BLaER1 treated with 17β-estradiol and CSF1 and Interleukin-3, amounts not matched to agents 10 nM and 100 nM (cell line): Measurements from ENCODE around the gene RPL26.
A peak's percentile ranks its signal among the peaks of the same experiment; 100 is the strongest.
"Not testable (repeated sequence)": the region's sequence is repeated elsewhere in the genome, so short reads cannot be mapped to it uniquely, and the experiment has no call there.

Source experiments
- H3K27ac ChIP-seq, 11 experiments: shearing (Covaris generic); formaldehyde crosslinking; 2 replicates each; pipeline ENCODE4 v1.8.1; 2022
- H3K27me3 ChIP-seq, 11 experiments: shearing (Covaris generic); formaldehyde crosslinking; 2 replicates each; pipeline ENCODE4 v1.8.1; 2022
- H3K36me3 ChIP-seq, 11 experiments: shearing (Covaris generic); formaldehyde crosslinking; 2 replicates each; pipeline ENCODE4 v1.8.1; 2022
- H3K4me1 ChIP-seq, 10 experiments: shearing (Covaris generic); formaldehyde crosslinking; 2 replicates each; pipeline ENCODE4 v1.8.1; 2022
- H3K4me2 ChIP-seq, 11 experiments: shearing (Covaris generic); formaldehyde crosslinking; 2 replicates each; pipeline ENCODE4 v1.8.1; 2022
- H3K4me3 ChIP-seq, 10 experiments: shearing (Covaris generic); formaldehyde crosslinking; 2 replicates each; pipeline ENCODE4 v1.8.1; 2022
- H3K9ac ChIP-seq, 11 experiments: shearing (Covaris generic); formaldehyde crosslinking; 2 replicates each; pipeline ENCODE4 v1.8.1; 2022
- H3K9me3 ChIP-seq, 11 experiments: shearing (Covaris generic); formaldehyde crosslinking; replicated peaks in 1 of 11; 2 replicates each; pipeline ENCODE4 v1.8.1; 2022
- H4K20me1 ChIP-seq, 11 experiments: shearing (Covaris generic); formaldehyde crosslinking; 2 replicates each; pipeline ENCODE4 v1.8.1; 2022
- Cebpa-rat ChIP-seq, 11 experiments: shearing (Covaris generic); IDR thresholded peaks; 2 replicates each; pipeline ENCODE4 v1.8.1; 2022

RPL26 gene

DNA sequence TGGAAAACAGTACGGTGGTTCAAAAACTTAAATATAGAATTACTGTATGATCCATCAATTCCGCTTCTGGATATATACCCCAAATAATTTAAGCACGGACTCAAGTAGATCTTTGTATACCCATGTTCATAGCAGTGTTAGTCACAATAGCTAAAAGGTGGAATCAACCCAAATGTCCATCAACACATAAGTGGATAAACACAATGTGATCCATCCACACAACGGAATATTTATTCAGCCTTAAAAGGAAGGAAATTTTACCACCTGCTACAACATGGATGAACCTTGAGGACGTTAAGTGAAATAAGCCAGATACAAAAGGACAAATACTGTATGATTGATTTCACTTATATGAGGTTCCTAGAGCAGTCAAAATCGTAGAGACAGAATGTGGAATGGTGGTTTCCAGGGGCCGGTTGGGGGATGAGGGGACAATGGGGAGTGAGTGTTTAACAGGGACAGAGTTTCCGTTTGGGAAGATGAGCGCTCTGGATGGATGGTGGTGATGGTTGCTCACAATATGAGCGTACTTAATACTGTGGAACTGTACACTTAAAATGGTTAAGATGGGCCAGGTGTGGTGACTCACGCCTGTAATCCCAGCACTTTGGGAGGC lies 20.0 kb upstream of the RPL26 start:
- Histone ChIP-seq H3K36me3 (no peaks in the 10 kb centered on the region), H3K9me3 (no peaks in the 10 kb centered on the region), H4K20me1 (no peaks in the 10 kb centered on the region), H3K4me3 (no peak overlapping the region), H3K27me3 (no peaks in the 10 kb centered on the region), H3K4me1 (peaks cover 0 to 12% (median 8%) of the 10 kb centered on the region in 10 experiments; a peak in 13 of 20 replicates), H3K9ac (no peak overlapping the region), H3K27ac (no peak overlapping the region), H3K4me2 (no peak overlapping the region)
- TF ChIP-seq Cebpa-rat (IDR thresholded peaks at IDR 0.05) = no peak

DNA sequence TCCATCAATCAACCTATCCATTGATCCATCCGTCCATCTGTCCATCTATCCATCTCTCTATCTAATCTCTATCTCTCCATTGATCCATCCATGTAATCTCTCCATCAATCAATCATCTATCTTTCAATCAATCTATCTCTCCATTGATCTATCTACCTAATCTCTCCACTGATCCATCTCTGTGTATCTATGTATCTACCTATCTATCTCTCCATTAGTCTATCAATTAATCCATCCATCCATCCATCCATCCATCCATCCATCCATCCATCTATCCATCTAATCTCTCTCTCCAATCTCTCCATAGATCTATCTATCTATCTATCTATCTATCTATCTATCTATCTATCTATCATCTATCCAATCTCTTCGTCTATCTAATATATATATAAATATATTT lies 18.1 kb upstream of the RPL26 start:
- Histone ChIP-seq H3K27me3 (no peaks in the 10 kb centered on the region), H3K4me3 (no peak overlapping the region), H3K4me1 (peaks cover 0 to 10% (median 8%) of the 10 kb centered on the region in 10 experiments; a peak in 13 of 20 replicates), H3K9ac (no peak overlapping the region), H4K20me1 (no peaks in the 10 kb centered on the region), H3K36me3 (no peaks in the 10 kb centered on the region), H3K4me2 (no peak overlapping the region), H3K9me3 (no peaks in the 10 kb centered on the region), H3K27ac (no peak overlapping the region)
- no peak for TF ChIP-seq Cebpa-rat (IDR thresholded peaks at IDR 0.05)

DNA sequence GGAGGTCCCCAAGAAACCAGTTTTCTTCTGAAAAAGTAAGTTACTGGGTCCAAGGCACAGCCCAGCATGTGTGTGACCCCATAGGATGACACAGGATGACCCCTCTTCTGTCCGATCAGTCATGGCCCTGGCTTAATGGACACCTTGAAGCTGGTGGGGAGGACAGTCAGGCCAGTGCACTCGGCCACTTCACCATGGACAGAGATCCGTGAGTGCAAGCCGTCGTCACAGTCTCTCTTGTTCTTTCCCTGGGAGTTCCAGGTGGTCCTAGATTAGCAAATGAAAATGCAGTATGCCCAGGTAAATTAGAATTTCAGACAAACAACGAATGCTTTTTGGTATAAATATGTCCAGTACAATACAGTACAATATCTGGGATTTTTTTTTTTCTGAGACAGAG lies 16.0 kb upstream of the RPL26 start:
- Histone ChIP-seq H3K36me3 (no peaks in the 10 kb centered on the region), H3K4me1 (peaks cover 0 to 2% (median 1%) of the 10 kb centered on the region in 10 experiments; a peak in 14 of 20 replicates), H3K4me3 (no peak overlapping the region), H3K4me2 (no peak overlapping the region), H4K20me1 (no peaks in the 10 kb centered on the region), H3K9me3 (no peaks in the 10 kb centered on the region), H3K9ac (no peak overlapping the region), H3K27ac (no peak overlapping the region), H3K27me3 (no peaks in the 10 kb centered on the region)
- TF ChIP-seq Cebpa-rat (IDR thresholded peaks at IDR 0.05) = no peak

DNA sequence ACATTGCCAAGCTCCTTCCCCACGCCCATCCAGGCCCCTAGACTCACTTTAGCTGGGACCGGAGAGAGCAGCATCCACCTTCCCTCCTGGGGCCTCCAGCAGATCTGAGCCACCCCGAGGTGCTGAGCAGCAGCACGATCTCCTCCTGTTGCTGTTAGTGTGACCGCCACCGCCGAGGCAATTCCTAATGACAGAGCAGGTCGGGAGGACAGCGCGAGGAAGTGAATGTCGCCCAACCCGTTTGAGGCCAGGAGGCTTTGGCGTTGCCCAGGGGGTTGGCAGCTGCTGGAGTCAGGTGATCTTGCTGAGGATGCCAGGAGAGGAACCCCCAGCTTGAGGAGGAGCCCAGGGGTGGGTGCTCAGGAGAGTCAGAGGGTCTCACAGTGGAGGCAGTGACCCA lies 14.6 kb upstream of the RPL26 start, which contains the start of gene RNF222:
Gene RNF222 (minus strand): TSS at position 192 of the 400 bp plus-strand sequence. CDS start 4,366 bp downstream, outside the sequence.
- TF ChIP-seq Cebpa-rat (IDR thresholded peaks at IDR 0.05) = no peak
- H3K27ac ChIP-seq = no peak within 1 kb of the TSS
- no peak within 1 kb of the TSS for H3K4me2 ChIP-seq
- no peaks in the 10 kb centered on the region for H3K9me3 ChIP-seq
- H4K20me1 ChIP-seq = no peaks in the 10 kb centered on the region
- H3K4me1 ChIP-seq = peaks cover 0 to 15% (median 12%) of the 10 kb centered on the region in 10 experiments; a peak in 18 of 20 replicates
- no peak within 1 kb of the TSS for H3K9ac ChIP-seq
- no peaks in the 10 kb centered on the region for H3K36me3 ChIP-seq
- no peaks in the 10 kb centered on the region for H3K27me3 ChIP-seq
- no peak within 1 kb of the TSS for H3K4me3 ChIP-seq

DNA sequence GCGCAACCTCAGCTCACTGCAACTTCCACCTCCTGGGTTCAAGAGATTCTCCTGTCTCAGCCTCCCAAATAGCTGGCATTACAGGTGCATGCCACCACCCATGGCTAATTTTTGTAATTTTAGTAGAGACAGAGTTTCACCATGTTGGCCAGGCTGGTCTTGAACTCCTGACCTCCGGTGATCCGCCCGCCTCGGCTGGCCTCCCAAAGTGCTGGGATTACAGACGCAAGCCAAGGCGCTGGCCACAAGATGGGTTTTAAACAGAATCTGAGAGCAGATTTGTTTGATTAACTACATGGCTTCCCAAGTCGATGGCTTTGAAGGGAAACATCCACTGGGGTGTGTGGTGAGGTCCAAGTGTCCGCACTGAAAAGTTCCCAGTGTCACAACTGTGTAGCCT lies 11.5 kb upstream of the RPL26 start:
- not testable (repeated sequence) for H3K36me3 ChIP-seq, H3K9ac ChIP-seq, H4K20me1 ChIP-seq, H3K9me3 ChIP-seq, H3K27me3 ChIP-seq, H3K4me3 ChIP-seq, H3K4me2 ChIP-seq, H3K27ac ChIP-seq
- peaks cover 0 to 28% (median 22%) of the 10 kb centered on the region in 10 experiments; a peak in 18 of 20 replicates for H3K4me1 ChIP-seq

DNA sequence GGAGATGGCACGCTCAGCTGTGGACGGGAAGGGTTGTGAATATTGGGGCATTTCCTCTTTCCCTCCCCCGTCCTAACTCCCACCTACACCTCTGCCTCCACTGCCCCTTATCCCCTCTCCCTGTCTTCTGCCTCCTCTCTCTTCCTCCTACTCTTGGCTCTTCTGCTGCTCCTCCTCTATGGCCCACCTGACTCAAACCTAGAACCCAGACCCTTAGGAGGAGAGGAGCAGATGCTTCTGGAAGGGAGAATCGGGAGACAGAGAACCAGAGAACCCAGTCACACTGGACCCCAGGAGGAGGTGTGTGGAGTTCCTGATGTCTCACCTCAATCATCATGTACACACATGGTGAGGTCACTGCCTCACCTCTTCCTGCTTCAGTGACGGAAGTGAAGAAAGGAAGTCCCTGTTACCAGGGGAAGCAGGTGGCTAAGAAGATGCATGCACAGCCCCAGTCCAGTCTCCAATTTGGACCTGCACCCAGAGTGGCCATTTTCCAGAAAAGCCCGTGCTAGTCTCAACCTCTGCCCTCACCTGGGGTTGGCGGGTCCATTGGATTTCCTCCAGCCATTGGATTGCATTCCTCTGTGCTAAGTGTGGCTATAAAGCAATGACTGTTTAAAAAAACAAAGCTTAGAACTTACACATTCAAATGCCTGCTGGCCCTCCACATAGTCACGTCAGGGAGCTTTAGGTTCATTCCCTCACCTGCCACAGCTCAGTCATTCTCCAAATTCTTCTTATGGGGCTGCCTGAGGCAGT lies 10.7 kb upstream of the RPL26 start:
- no peak overlapping the region for H3K4me3 ChIP-seq
- peaks cover 0 to 29% (median 22%) of the 10 kb centered on the region in 10 experiments; a peak in 18 of 20 replicates for H3K4me1 ChIP-seq
- H3K27me3 ChIP-seq = no peaks in the 10 kb centered on the region
- TF ChIP-seq Cebpa-rat (IDR thresholded peaks at IDR 0.05) = no peak
- H3K27ac ChIP-seq = peak overlapping the region in 4 of 11 experiments; percentile 12 to 32 (median 25); a peak in 4 of 22 replicates
- no peak overlapping the region for H3K9ac ChIP-seq
- H3K9me3 ChIP-seq = no peaks in the 10 kb centered on the region
- H3K4me2 ChIP-seq = peak overlapping the region in 10 of 11 experiments; percentile 18 to 71 (median 51); a peak in 18 of 22 replicates
- no peaks in the 10 kb centered on the region for H4K20me1 ChIP-seq
- H3K36me3 ChIP-seq = no peaks in the 10 kb centered on the region

DNA sequence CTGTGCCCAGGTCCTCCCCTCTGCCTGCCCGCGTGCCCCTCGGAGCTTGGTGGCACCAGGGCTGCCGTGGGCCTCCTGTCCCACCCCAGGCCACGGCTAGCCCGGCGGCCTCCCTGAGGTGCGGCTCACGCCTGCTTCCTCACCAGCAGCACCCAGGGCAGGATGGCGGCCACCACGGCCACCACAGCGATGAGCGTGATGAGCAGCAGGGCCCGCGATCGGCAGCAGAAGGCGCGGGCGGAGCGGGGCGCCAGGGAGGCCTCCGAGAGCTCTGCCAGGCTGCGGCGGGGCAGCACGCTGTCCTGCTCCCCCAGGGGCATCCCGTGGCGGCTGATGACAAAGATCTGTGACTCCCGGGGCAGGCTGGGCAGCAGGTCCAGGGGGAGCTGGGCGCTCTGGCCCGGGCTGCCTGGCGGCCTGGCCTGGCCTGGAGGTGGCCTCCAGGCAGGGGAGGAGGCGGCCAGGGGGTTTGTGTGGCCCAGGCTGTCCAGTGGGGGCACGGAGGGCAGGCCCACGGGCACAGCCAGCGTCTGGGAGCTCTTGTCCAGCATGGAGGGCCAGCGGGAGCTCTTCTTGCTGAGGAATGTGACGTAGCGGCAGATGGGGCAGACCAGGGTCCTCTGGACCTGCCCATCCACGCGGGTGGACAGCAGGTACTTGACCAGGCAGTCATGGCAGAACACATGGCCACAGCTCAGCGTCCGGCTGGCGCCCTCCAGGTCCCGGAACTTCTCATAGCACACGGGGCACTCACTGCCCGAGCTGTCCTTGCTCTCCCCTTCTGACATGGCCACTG lies 9.9 kb upstream of the RPL26 start:
- Histone ChIP-seq H3K4me3 (no peak overlapping the region), H3K9me3 (no peaks in the 10 kb centered on the region), H3K27ac (peak overlapping the region in 4 of 11 experiments; percentile 12 to 32 (median 25); a peak in 4 of 22 replicates), H3K4me1 (peaks cover 0 to 34% (median 22%) of the 10 kb centered on the region in 10 experiments; a peak in 18 of 20 replicates), H3K27me3 (no peaks in the 10 kb centered on the region), H4K20me1 (no peaks in the 10 kb centered on the region), H3K9ac (no peak overlapping the region), H3K4me2 (peak overlapping the region in 8 of 11 experiments; percentile 18 to 71 (median 56); a peak in 15 of 22 replicates), H3K36me3 (no peaks in the 10 kb centered on the region)
- no peak for TF ChIP-seq Cebpa-rat (IDR thresholded peaks at IDR 0.05)

DNA sequence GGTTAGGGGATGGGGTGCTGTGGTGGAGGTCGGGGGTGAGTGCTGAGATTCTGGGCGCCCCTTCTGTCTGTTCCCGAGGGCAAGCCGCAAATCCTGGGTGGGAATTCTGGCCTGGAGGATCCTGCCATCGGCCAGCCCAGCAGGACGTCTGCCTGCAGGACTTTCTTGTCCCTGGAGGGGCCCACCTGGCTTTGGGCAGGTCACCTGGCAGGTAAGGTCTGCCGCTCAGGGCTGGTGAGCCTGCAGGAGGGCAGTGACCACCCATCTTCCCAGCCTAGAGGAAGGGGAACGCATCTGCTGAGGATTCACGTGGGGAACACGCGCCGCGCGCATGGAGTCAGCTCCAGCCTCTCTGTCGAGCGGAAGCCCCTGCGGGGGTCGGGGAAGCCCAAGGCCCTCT lies 9.3 kb upstream of the RPL26 start:
- Histone ChIP-seq H3K4me1 (peaks cover 0 to 34% (median 22%) of the 10 kb centered on the region in 10 experiments; a peak in 18 of 20 replicates), H3K9ac (no peak overlapping the region; a peak in 1 of 22 replicates), H3K4me3 (no peak overlapping the region), H3K4me2 (peak overlapping the region in 3 of 11 experiments; percentile 37 to 51 (median 45); a peak in 4 of 22 replicates), H3K27me3 (no peaks in the 10 kb centered on the region), H3K27ac (no peak overlapping the region; a peak in 1 of 22 replicates), H3K36me3 (no peaks in the 10 kb centered on the region), H3K9me3 (no peaks in the 10 kb centered on the region), H4K20me1 (no peaks in the 10 kb centered on the region)
- TF ChIP-seq Cebpa-rat (IDR thresholded peaks at IDR 0.05) = no peak

DNA sequence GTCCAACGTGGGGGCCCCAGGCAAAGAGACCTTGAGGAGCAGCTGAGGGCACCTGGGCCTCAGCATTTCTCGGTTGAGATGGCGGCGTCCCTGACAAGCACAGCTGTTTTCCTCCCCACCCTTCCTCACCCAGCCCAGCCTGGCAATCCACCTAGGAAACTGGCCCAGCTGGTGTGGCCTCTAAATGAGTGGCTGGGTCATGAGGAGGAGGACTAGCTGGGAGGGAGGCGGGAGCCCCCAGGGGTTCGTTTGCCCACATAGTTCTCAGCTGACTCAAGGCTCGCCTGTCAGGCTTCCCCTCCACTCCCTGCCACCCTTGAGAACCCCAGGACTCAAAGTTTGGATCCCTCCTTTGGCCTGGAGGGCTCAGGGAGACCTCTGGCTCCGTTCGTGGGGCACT lies 8.7 kb upstream of the RPL26 start:
- TF ChIP-seq Cebpa-rat (IDR thresholded peaks at IDR 0.05) = no peak
- H3K36me3 ChIP-seq = no peaks in the 10 kb centered on the region
- peak overlapping the region in 2 of 11 experiments; percentile 5 to 13; a peak in 2 of 22 replicates for H3K27ac ChIP-seq
- peak overlapping the region in 6 of 11 experiments; percentile 11 to 51 (median 34); a peak in 9 of 22 replicates for H3K4me2 ChIP-seq
- peaks cover 0 to 34% (median 22%) of the 10 kb centered on the region in 10 experiments; a peak in 18 of 20 replicates for H3K4me1 ChIP-seq
- no peak overlapping the region; a peak in 1 of 22 replicates for H3K9ac ChIP-seq
- no peaks in the 10 kb centered on the region for H3K9me3 ChIP-seq
- no peaks in the 10 kb centered on the region for H4K20me1 ChIP-seq
- no peaks in the 10 kb centered on the region for H3K27me3 ChIP-seq
- H3K4me3 ChIP-seq = no peak overlapping the region
